ENCODE data around the gene FBN1.

The FBN1 gene

DNA sequence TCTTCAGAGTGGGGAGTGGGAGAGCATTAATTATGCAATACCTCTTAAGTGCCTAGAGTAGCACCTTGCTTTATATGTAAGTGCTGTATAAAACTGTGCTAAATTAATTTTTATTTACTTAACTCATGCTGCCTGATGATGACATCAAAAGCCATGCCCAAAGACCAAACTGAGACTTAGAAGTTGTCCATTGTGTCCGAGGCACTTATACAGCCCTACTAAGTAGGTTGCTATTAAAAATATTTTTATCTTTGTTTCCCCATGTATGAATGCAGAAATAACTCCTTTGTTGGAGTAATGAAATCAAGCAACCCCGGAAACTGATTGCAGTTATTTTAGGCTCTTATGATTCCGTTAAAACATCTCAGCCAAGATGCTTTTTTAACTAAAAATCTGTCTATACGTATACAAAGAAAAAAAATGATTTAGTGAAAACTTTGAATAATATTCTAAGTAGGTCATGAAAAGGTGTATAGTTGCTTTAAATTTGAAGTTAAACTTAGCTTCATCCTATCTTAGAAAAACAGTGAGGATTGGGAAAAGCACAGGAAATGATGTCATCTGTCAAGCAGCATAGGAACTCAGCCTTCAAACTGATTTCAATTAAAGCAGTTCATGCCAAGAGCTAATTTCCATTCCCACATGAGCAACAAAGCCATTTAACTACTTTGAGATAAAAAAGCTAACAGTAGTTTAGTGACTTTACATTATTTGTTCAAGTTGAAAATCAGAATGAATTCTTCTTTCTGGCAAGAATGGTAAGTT is 43.0 kb downstream of the FBN1 start:
- no peak for TF ChIP-seq EGR1 (IDR thresholded peaks at IDR 0.05)

DNA sequence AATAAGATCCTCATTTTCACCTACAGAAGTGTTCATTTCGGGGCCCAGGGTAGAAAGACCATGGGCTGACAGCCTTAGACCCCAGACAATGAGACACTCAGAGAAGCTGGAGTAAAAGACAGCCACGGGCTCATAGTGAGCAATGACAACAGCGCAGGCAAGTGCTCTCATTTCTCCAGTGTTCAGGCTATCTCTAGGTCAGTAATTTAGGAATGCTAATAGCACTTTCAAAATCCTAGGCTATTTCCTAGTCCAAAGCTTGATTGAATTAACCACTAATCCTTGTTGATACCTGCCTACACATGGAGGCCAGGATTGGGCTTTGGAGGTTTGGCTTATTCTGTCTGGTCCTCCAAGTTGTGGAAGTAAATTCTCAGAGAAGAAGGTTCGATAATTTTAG is 44.4 kb downstream of the FBN1 start:
- TF ChIP-seq NFIC (IDR thresholded peaks at IDR 0.05) (no peak), ZBTB7A (IDR thresholded peaks at IDR 0.05; ENCODE audit: low read depth) (no peak), FOXM1 (IDR thresholded peaks at IDR 0.05; ENCODE audit: borderline replicate concordance, low read depth) (no peak), RAD21 (IDR thresholded peaks at IDR 0.05; ENCODE audit: low read depth) (no peak), TCF12 (IDR thresholded peaks at IDR 0.05; ENCODE audit: low read depth) (no peak), YY1 (IDR thresholded peaks at IDR 0.05; ENCODE audit: low read depth) (no peak), TAF1 (IDR thresholded peaks at IDR 0.05; ENCODE audit: low read depth) (no peak), EP300 (IDR thresholded peaks at IDR 0.05; ENCODE audit: borderline replicate concordance) (no peak), CREB1 (IDR thresholded peaks at IDR 0.05; ENCODE audit: low read depth) (no peak)
- TF ChIP-seq, protein P1, sequence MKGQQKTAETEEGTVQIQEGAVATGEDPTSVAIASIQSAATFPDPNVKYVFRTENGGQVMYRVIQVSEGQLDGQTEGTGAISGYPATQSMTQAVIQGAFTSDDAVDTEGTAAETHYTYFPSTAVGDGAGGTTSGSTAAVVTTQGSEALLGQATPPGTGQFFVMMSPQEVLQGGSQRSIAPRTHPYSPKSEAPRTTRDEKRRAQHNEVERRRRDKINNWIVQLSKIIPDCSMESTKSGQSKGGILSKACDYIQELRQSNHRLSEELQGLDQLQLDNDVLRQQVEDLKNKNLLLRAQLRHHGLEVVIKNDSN (IDR thresholded peaks at IDR 0.05), result no peak

DNA sequence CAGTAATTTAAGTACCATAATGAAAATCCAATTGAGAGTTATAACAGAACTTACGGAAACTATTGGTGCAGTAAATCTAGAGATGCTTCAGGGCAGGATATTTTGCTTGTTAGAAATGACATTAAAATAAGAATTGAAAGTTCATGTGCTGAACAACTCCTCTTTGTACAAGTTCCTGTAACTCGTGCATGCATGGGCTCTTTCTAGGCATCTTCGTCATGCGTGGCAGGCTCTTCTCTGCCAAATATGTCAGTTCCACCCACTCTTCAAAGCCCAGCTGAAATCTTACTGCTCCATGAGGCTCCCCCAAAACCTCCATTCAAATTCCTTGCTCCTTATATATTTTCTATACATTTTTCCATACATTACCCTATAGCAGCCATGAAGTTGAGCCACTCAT is 48.7 kb downstream of the FBN1 start:
- no peak for TF ChIP-seq NFIC (IDR thresholded peaks at IDR 0.05)
- TF ChIP-seq EP300 (IDR thresholded peaks at IDR 0.05; ENCODE audit: borderline replicate concordance), result no peak
- TF ChIP-seq ZBTB7A (IDR thresholded peaks at IDR 0.05; ENCODE audit: low read depth), result no peak
- TF ChIP-seq, protein P2, sequence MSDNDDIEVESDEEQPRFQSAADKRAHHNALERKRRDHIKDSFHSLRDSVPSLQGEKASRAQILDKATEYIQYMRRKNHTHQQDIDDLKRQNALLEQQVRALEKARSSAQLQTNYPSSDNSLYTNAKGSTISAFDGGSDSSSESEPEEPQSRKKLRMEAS (IDR thresholded peaks at IDR 0.05), result no peak
- TF ChIP-seq, protein P3, sequence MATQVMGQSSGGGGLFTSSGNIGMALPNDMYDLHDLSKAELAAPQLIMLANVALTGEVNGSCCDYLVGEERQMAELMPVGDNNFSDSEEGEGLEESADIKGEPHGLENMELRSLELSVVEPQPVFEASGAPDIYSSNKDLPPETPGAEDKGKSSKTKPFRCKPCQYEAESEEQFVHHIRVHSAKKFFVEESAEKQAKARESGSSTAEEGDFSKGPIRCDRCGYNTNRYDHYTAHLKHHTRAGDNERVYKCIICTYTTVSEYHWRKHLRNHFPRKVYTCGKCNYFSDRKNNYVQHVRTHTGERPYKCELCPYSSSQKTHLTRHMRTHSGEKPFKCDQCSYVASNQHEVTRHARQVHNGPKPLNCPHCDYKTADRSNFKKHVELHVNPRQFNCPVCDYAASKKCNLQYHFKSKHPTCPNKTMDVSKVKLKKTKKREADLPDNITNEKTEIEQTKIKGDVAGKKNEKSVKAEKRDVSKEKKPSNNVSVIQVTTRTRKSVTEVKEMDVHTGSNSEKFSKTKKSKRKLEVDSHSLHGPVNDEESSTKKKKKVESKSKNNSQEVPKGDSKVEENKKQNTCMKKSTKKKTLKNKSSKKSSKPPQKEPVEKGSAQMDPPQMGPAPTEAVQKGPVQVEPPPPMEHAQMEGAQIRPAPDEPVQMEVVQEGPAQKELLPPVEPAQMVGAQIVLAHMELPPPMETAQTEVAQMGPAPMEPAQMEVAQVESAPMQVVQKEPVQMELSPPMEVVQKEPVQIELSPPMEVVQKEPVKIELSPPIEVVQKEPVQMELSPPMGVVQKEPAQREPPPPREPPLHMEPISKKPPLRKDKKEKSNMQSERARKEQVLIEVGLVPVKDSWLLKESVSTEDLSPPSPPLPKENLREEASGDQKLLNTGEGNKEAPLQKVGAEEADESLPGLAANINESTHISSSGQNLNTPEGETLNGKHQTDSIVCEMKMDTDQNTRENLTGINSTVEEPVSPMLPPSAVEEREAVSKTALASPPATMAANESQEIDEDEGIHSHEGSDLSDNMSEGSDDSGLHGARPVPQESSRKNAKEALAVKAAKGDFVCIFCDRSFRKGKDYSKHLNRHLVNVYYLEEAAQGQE (IDR thresholded peaks at IDR 0.05; ENCODE audit: low read depth), result no peak
- TF ChIP-seq TEAD4 (IDR thresholded peaks at IDR 0.05), result no peak
- no peak for TF ChIP-seq CEBPB (IDR thresholded peaks at IDR 0.05)
- no peak for TF ChIP-seq TAF1 (IDR thresholded peaks at IDR 0.05; ENCODE audit: low read depth)
- TF ChIP-seq YY1 (IDR thresholded peaks at IDR 0.05; ENCODE audit: low read depth), result no peak
- no peak for TF ChIP-seq TCF12 (IDR thresholded peaks at IDR 0.05; ENCODE audit: low read depth)

DNA sequence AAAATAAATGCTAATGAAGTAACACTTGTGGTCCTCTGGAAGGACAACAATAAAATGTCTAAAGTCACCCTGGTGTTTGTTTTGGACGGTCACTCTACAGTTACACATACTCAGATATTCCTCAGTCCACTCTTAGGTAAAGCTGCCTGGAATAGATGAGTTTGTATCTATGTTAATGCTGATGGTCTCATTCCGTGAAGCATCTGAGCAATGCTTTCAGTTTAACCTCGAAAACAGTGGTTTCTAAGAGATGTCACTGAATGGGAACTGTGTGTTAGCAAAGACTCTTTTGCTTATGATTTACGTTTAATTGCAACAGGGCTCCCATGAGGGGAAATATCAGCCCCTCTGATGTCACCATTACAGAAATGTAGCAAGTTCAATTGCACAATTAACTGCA is 49.1 kb downstream of the FBN1 start:
- TF ChIP-seq CREB1 (IDR thresholded peaks at IDR 0.05; ENCODE audit: low read depth) (no peak), TAF1 (IDR thresholded peaks at IDR 0.05; ENCODE audit: low read depth) (no peak), TCF12 (IDR thresholded peaks at IDR 0.05; ENCODE audit: low read depth) (no peak), EGR1 (IDR thresholded peaks at IDR 0.05) (no peak), EP300 (IDR thresholded peaks at IDR 0.05; ENCODE audit: borderline replicate concordance) (no peak), ZBTB7A (IDR thresholded peaks at IDR 0.05; ENCODE audit: low read depth) (no peak), CEBPB (IDR thresholded peaks at IDR 0.05) (no peak), TEAD4 (IDR thresholded peaks at IDR 0.05) (no peak), YY1 (IDR thresholded peaks at IDR 0.05; ENCODE audit: low read depth) (no peak), FOXM1 (IDR thresholded peaks at IDR 0.05; ENCODE audit: borderline replicate concordance, low read depth) (no peak), NFIC (IDR thresholded peaks at IDR 0.05) (no peak), RAD21 (IDR thresholded peaks at IDR 0.05; ENCODE audit: low read depth) (no peak)
- TF ChIP-seq, protein P2 (IDR thresholded peaks at IDR 0.05), result no peak

DNA sequence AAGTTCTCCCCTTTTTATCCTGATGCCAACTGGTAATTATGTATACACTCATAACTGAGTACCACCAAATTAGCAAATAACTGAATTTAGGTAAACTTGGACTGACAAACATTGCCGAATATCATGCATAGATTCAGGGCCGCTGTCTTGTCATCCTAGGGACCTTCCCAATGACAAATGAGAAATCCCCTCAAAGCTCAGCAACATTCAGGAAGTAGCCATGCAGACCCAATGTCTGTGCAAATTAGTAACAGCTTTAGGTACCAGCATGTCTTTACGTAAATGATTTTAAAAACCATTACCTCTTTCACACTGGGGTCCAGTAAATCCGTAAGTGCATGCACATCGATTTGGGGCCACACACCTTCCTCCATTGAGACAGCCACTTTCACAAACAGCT is 49.5 kb downstream of the FBN1 start:
- no peak for TF ChIP-seq EP300 (IDR thresholded peaks at IDR 0.05; ENCODE audit: borderline replicate concordance)
- TF ChIP-seq FOXM1 (IDR thresholded peaks at IDR 0.05; ENCODE audit: borderline replicate concordance, low read depth), result no peak
- TF ChIP-seq, protein P1 (IDR thresholded peaks at IDR 0.05), result no peak

DNA sequence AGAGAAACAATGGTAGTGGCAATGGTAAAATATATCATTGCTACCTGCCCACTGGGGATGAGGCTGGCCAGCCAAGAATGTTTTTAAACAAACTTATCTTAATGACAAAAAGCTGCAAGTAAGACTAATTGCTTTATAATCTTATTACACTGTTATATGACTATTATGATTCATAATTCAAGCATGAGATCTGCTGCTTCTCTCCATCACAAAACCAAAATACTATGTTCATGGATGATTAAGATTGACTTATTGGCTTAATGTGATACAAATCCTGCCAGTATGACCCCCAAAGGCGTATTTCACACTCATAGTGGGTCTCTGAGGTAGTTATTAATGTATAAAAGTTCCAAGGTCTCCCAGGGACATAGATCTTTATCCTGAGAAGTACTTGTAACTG is 52.6 kb downstream of the FBN1 start:
- TF ChIP-seq, protein P1 (IDR thresholded peaks at IDR 0.05), result no peak
- no peak for TF ChIP-seq EP300 (IDR thresholded peaks at IDR 0.05; ENCODE audit: borderline replicate concordance)

DNA sequence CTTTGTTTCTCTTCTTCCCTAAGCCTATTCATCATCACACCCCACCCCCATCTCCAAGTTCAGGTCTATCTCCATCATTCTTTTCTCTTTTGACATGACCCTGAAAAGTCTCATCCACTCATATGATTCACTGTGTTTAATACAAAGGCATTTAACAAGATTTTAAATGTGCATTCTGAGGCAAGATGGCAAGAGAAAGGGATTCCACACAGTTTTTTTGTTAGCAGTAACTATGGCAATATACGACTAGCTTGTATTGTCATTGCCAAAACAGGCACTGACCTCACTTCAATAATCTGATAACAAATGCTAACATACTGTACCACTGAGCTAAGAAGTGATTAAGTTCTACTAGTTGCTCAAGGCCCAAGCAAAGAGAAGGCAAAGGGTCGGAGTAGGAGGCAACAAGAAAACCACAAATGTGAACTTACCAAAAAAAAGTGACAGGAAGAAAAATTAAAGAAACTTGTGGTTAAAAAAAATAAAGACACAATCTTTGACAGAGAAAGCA is 53.2 kb downstream of the FBN1 start:
- TF ChIP-seq TCF12 (IDR thresholded peaks at IDR 0.05; ENCODE audit: low read depth), result no peak
- TF ChIP-seq EGR1 (IDR thresholded peaks at IDR 0.05), result no peak
- no peak for TF ChIP-seq ZBTB7A (IDR thresholded peaks at IDR 0.05; ENCODE audit: low read depth)
- no peak for TF ChIP-seq CEBPB (IDR thresholded peaks at IDR 0.05)
- no peak for TF ChIP-seq NFIC (IDR thresholded peaks at IDR 0.05)
- TF ChIP-seq YY1 (IDR thresholded peaks at IDR 0.05; ENCODE audit: low read depth), result no peak
- no peak for TF ChIP-seq CREB1 (IDR thresholded peaks at IDR 0.05; ENCODE audit: low read depth)
- TF ChIP-seq, protein P3 (IDR thresholded peaks at IDR 0.05; ENCODE audit: low read depth), result no peak
- no peak for TF ChIP-seq EP300 (IDR thresholded peaks at IDR 0.05; ENCODE audit: borderline replicate concordance)
- TF ChIP-seq, protein P2 (IDR thresholded peaks at IDR 0.05), result no peak
- TF ChIP-seq RAD21 (IDR thresholded peaks at IDR 0.05; ENCODE audit: low read depth), result no peak
- TF ChIP-seq, protein P1 (IDR thresholded peaks at IDR 0.05), result no peak
- no peak for TF ChIP-seq TAF1 (IDR thresholded peaks at IDR 0.05; ENCODE audit: low read depth)
- TF ChIP-seq TEAD4 (IDR thresholded peaks at IDR 0.05), result no peak
- no peak for TF ChIP-seq FOXM1 (IDR thresholded peaks at IDR 0.05; ENCODE audit: borderline replicate concordance, low read depth)
